Inflammatory macrophage treated with lipopolysaccharide for 4 hours (primary cell): Measurements from ENCODE around the gene DDIT4.
"Not testable (repeated sequence)": the region's sequence is repeated elsewhere in the genome, so short reads cannot be mapped to it uniquely, and the experiment has no call there.

ENCODE experiments used
- DNase-seq: peaks from one replicate; pipeline ENCODE4 v3.0.0-alpha.2; 2020

Gene DDIT4

DNA sequence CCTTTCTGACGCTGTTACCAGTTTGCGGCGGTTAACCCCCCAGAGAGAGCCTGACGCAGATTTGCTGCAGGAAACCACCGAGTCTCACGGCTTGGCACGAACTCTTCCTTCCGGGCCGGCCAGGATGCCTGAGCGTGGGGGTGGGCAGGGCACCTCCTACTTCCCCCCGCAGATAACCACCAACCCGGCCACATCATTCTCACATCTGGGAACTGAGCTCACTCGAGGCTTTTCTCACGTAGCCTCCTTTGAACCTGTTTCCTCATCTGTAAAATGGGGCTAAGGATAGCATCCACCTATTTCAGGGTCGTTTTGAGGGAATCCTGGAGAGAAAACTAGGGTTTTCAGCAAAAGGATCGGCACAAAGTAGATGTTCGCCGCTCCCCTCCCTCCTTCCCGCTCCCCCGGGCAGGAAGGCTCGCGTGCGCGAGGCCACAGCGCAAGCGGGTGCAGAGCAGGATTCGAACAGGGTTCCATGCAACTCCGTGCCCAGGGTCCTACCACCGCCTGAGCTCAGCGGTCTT, 23.6 kb downstream of the DDIT4 start:
- peak; percentile 96 for DNase-seq

DNA sequence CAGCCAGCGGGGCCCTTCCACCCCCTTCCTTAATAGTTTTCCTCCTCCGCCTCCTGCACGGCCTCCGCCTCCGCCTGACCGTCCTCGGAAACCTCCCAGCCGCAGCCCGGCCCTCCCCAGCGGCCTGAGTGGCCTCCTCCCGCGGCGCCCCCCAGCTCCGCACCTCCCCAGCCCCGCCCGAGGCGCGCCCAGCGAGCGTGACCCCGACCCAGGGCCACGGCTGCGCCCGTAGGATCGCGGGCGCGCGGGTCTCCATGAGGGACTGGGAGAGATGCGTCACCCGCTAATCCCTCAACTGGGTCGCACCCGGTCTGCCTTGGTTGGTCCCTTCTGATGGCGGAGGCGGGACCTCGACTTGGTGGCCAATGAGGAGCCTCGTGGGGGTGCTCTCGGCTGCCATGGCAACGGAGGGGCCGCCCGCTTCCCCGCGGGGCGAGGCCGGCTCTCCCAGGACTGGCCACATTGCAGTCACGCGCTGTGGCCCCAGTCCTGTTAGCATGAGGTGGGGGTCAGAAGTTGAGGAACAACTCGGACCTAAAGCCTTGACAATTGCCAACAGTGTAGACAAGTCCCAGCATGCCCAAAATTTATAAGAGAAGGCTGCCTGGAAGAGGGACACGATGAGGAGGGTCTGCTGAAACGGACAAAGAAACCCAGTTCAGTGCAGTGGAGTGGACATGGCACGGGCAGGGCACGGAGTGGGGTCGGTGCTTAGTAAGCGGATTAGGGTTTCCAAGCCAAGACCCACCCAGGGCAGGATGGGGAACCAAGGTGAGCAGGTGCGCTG, 24.3 kb downstream of the DDIT4 start:
- peak; percentile 95 for DNase-seq

DNA sequence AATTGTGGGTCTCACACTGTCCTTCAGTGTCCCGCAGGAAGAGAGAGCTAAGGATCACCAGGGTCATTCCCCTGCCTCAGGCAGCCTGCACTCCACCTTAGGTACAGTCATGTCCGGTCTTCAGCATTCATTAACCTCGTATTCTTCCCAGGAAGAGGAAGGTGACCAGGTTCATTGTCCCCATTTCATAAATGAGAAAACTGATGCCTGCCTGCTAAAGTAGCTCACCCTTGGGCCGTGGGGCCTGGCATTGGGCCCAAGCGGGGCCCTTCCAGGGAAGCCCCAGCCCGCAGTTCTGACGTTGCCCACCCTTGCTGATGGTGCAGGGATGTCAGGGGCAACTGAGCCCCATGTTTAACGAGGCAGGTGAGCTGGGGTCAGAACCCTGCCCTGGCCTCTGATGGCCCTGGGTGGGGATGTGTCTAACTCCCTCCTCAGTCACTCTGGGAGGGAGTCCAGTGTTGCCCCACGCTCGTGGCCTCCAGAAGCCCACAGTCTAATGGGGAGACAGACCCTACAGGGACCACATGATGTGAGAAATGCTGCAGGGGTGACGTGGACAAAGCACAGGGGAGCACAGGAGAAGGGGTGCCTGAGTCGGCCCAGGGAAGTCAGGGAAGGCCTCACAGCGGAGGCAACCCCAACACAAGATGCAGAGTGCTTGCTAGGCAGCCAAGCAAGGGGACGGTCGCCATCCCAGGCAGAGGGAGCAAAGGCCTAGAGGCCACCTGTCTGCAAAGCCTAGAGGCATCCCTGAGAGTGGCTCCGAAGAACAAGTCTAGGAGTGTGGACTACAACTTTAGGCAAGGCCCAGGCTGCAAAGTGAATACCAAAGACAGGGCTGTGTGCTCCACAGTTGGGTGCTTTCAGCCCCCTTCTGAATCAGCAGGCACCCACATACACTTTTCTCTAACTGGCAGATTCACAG, 25.1 kb downstream of the DDIT4 start:
- no peak for DNase-seq

DNA sequence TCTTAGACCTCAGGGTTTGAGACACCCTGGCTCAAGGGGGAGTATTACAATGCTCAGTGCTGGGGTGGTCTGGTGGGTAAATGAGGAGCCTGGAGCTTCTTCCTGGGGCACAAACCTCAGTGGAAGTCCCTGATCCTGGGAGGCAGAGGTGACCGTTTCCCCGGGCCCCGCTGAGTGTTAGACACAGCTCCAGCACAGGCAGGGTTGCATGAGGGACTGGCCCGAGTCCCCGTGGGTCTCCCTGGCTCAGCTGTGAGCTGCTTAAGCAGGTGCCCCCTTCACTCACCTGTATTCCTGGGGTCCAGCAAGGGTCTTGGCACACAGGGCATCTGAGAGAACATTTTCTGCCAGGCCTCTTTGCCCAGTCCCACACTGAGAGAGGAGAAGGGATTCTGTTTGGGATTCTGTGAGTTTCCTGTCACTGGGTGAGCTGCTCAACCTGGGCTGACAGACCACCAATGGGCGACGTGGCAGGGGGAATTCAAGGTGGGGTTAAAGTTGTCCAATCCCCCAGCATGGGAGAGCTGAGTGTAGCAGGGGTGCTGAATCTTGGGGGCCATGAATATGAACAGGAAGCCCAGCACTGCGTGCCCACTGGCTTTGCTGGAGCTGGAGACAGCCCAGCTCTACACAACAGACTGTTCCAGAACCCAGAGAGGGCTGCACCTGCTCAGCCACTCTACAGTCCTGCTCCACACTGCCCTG, 29.9 kb downstream of the DDIT4 start:
- no peak for DNase-seq

DNA sequence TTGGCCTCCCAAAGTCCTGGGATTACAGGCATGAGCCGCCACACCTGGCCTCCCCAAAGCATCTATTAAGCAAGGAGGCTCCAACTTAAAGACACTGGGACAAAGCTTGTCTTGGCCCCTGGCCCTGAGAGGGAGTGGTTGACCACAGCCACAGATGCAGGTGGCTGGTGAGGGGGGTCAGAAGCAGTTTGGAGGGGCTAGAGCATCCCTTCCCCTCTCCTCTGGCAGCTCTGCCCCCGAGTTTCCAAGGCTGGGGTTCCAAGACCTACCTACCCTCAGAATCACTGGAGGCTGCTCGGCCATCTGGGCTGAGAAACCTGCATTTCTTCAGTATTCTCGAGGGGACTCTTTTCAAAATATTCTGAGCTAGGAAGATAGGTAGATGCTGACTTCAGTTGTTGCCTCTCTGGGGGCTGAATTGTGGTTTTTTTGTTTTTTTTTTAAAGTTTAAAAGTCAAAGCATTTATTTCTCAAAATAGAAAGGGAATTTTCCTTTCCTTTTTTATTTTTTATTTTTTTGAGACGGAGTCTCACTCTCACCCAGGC, 32.6 kb downstream of the DDIT4 start:
- DNase-seq, result no peak

DNA sequence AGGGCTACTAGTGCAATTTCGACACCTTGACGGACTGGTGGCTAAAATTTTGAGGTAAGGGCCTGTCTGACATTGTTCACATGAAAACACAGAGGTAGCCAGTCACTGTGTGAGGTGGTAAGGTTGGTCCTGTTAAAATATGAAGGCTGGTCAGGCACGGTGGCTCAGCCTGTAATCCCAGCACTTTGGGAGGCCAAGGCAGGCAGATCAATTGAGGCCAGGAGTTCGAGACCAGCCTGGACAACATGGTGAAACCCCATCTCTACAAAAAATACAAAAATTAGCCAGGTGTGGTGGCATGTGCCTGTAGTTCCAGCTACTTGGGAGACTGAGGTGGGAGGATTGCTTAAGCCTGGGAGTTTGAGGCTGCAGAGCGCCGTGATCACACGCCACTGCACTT, 34.0 kb downstream of the DDIT4 start:
- not testable (repeated sequence) for DNase-seq

DNA sequence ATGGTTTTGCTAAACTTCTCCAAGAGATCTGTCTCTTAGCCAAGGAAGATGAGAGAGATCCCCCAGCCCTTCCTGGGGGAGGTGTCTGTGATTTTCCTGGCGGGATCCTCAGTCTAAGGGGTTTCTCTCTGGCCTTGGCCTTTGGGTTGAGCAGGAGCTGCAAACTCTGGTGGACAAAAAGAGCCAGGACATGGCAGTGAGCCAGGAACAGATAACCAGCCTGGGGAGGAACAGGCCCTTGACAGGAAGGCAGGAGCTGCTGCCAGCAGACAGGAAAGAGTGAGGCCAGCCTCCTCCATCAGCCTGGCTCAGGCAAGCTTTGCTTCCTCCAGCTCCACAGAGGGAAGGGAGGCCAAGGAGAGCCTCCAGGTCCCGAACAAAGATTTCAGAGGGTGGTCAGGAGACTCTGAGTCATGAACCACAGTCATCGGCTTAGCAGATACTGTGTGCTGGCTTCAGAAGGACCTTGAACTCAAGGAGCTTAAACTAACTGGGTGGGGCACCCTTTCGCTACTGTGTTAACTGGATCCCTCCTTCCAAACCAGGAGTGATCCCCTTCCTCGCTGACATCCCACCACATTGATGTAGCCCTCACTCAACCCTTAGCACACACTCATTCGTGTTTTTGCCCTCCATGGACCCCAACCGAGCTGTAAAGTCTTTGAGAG, 34.7 kb downstream of the DDIT4 start:
- DNase-seq, result peak; percentile 90

DNA sequence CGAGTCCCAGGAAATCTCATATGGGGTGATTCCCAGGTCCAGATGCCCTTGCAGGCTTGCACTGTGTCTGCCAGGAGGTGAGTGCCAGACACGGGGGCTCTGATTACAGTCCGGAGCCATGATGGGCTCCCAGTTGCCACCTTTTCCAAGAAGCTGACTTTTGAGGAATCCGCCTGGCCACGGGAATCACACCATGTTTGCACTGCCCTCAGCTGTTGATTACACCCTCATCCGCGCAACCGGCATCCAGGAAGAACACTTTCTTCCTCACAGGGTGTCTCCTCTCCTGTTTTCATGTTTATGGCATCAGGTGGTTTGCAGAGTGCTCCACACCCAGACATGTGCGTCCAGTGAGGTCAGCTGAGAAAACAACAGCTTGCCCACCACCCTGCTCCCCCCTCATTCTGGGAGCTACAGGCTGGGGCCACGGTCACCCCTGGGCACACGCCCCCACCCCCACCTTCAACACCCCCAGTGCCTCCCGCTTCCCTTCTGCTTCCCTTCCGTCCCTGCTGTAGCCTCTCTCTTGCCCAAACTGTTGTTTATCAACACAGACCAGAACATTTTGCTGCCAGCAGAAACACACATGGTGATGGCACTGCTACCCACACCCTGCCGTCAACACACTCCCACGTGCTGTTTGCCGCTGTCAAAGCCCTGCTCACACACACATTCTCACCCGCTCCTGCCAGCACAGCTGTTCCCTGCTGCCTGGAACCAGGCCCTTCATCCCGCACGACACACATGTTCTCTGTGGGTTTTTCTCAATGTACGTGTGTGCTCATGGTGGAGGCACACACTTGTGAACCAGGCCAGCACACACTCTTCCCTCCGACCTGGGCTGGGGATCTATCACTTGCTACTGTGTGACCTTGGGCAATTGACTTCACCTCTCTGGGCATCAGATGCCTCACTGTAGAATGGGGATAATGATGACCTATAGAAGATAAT, 35.8 kb downstream of the DDIT4 start:
- DNase-seq, result peak; percentile 69

DNA sequence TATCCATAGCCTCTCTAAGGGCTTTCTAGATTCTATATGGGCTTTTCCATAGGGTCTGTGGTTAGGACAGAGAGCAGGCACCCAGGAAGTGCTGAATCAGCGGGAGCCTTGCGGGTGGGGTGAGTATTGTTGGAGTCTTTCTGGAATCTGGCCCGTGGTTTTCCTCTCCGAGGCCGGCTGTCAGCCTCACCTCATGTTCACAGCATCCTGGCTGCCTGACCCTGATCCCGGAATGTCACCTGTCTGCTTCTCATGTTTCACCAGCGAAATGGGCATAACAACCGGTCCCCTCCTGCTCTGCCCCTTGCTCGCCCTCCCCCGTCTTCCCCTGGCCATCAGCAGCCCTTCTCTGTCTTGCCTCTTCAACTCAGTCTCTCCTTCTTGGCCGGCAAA, 36.5 kb downstream of the DDIT4 start:
- no peak for DNase-seq

DNA sequence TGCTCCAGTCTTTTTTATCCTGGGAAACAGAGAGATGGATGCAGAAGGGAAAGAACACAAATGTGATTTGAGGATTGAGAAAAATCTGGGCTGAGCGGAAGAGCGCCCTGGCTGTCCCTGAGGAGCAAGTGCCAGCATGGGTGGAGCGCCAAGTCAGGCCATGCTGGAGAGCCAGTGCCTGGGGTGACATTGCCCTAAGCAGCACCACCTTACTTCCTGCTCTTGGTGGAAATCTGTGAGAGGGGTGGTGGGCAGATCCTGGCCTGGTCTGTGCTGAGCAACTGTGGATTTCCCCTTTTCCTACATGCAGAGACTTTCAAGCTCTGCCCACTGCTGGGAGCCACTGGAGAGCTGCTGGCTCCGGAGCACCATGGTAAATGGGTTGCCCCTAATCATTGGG, 36.9 kb downstream of the DDIT4 start:
- DNase-seq, result peak; percentile 84

DNA sequence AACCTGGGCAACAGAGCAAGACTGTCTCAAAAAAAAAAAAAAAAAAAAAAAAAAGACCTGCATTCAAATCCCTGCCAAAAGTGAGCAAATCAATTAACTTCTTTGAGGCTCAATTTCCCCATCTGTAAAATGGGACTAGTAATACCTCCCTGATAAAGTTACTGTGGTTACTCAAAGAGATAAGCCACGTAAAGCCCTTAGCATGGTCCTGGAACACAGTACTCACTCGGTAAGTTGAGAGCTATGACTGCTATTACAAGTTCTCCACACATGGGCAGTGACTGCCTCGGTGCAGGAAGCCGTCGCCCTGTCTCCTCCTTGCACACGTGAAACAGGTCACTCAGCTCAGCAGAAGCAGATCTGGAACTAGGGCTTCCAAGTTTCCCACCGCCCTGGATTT, 37.9 kb downstream of the DDIT4 start:
- no peak for DNase-seq

DNA sequence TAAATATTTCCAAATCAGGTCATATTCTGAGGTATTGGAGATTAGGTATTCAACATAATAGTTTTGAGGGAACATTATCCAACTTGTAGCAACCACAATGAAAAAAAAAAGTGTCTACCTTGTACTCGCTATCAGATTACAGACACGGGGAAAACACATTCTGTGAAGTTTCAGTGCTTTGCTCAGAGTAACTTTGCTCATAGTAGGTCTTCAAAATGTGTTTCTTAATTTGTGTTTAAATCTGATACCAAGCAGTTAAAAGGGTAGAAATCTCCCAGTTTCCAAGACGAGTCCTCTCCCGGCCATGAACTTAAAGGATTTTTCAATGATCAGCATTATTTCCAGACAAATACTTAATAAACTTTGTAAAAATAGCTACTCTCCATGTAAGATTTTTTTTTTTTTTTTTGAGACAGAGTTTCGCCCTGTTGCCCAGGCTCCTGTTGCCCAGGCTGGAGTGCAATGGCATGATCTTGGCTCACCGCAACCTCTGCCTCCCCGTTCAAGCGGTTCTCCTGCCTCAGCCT, 39.2 kb downstream of the DDIT4 start:
- no peak for DNase-seq

DNA sequence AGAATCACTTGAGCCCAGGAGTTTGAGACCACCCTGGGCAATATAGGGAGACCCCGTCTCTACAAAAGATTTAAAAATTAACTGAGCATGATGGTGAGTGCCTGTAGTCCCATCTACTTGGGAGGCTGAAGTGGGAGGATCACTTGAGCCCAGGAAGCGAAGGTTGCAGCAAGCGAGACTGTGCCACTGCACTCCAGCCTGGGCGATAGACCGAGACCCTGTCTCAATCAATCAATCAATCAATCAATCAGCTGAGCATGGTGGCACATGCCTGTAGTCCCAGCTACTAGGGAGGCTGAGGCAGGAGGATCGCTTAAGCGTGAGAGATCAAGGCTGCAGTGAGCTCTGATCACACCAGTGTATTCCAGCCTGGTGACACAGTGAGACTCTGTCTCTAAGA, 40.5 kb downstream of the DDIT4 start:
- DNase-seq, result no peak

DNA sequence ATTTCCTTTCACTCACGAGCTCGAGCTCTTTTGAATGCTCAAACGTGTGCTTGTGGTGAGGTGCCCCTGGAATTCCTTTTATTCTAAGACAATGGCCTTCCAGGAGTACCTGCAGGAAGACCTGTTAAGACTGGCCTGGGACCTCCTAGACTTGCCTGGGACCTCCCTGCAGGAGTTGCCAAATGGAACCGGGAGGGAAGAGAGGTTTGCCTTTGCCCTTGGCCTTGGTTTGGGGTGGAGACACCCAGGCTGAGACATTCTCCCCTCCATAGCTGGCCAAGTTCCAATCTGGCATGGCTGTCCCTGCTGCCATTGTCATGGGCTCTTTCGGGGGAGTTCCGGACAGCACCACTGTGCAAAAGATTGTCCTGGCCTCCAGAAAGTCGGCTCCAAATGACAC, 41.3 kb downstream of the DDIT4 start:
- DNase-seq, result no peak

DNA sequence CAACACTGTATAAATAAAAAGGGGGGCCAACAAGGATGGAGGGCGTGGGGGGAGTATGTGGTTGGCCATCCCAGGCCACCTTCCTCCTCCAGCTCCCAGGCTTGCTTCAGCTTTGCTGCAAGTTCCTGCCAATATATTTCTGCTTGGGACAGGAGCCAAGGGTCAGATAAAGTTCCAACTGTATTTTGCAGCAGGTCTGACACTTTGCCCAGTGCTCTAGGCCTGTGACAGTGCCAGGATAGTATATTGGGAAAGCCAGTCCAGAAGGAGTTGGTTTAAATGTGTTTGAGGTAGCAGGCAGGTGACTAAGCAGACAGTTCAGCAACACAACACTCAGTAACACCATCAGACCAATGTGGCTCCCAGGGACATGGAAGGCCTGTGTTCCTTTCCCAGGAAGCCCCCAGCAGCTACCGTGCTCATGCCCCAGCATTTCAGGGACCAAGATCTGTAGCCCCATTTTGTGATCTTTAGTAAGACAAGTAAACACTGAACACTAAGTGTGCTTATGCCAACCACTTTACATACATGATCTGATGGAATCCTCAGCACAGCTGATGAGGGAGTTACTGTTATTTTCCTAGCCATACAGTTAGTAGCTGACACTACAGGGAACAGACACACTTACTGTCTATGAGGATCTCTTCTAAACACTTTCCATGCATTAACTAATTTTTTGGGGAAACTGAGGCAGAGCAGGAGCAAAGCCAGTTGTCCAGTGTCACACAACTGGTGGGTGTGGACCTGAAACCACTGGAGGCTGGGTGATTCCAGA, 42.1 kb downstream of the DDIT4 start:
- no peak for DNase-seq

DNA sequence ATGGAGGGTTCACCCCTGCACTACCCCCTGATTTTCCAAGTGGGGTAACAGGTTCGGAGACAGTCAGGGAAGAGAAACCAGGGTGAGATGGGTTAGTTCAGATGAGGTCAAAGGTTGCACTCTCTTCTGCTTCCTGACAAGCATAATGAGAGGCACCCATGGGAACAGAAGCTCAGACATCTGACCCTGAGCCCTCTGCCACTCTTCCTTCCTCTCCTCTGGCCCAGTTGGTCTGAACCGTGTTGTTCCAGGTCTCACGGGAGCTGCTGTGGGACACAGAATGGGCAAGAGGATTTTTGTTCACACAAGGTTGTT, 42.6 kb downstream of the DDIT4 start:
- peak; percentile 47 for DNase-seq

DNA sequence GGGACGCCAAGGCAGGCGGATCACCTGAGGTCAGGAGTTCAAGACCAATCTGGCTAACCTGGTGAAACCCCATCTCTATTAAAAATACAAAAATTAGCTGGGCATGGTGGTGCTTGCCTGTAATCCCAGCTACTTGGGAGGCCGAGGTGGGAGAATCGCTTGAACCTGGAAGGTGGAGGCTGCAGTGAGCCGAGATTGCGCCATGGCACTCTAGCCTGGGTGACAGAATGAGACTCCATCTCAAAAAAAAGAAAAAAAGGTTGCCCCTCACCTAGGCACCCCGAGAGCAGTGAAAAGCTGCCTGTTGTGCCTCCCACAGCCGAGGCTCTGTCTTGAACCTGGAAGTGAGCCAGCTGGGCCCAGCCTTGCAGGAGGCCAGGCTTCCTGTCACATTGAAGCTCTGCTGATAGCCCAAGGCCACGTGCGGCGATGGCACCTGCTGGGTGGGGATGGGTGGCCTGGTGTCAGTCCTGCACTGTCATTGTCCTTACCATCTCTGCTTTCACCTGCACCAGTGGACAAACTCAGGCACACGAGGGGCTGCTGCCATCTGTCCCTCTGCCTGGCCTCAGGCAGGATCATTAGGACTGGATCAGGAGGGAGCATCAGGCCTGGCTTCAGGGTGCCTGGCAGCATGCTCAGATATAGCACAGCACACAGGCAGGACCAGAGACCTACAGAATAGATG, 43.2 kb downstream of the DDIT4 start:
- DNase-seq, result no peak

DNA sequence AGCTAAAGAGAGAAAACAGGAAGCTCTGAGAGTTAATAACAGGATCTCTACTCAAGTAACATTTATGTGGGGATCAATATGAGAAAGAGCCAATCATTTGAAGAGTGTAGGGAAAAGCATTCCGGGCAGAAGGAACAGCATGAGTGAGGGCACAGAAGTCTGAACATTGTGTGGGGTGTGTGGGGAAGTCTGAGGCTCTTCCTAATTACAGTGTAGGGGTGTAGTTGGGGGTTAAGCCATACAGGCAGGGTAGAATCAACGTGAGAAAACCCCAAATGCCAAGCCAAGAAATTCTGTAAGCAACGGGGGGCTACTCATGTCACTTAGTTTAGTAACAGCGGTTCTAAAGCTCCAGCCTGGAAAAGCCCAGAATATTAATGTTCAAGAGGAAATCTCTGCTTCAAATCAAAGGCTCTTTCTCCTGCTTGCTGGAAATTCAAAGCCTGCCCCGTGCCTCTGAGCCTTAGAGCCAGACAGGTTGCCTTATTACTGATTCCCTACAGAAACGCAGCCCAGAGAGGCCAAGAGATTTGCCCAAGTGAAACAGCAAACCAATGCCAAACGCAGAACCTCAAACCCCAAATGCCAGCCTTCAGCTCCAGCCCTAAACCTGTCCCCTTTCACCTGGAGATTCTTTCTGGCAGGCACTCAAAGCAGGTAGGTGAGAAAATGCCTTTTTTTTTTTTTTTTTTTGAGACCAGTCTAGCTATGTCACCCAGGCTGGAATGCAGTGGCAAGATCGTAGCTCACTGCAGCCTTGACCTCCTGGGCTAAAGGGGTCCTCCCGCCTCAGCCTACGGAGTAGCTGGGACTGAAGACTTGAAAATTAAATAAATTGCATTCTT, 44.9 kb downstream of the DDIT4 start:
- no peak for DNase-seq
